Eye (tissue), 1 donor: ENCODE data around the gene CASZ1.

Source experiments
- DNase-seq: peaks from one replicate; pipeline ENCODE4 v3.0.0-alpha.2; 2015

The CASZ1 gene

DNA sequence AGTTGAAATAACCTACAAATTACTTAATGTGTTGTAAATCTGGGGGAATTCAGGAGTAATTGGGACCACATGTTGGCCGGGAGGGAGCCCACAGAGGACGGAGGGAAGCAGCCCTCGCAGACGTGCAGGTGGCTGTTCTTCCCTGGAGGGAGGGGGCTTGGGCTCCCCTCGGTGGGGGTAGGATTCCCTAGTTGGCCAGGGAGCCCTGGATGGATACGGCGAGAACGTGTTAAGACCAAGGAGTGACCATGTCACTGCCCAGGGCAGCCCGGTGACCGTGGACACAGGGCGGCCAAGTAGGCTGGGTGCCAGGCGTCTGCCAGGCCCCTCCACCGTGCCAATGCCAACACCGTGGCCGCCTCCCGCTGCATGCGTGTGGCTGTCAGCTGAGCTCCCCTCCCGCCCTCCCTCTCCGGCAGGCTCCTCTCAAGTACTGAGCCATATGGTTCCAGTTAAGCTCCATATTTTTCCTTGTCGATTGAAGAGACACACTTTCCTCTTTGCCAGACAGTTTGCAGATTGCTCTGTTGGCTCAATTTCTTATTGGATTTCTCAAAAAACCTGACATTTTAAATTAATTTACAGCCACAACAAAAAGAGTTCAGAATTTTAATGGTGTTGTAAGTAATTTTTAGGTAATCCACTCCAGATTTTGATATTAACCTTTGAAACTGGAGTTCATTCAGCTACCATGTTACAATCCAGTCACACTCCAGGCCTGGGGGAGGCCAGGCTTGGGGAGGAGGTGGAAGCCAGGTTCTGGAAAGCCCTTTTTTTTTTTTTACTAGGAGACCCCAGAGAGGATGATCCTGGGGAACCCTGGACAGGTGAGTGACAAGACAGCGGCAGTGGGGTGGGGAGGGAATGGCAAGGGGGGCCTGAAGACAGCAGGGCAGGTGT is 71.2 kb downstream of the CASZ1 start:
- peak; percentile 88 for DNase-seq

DNA sequence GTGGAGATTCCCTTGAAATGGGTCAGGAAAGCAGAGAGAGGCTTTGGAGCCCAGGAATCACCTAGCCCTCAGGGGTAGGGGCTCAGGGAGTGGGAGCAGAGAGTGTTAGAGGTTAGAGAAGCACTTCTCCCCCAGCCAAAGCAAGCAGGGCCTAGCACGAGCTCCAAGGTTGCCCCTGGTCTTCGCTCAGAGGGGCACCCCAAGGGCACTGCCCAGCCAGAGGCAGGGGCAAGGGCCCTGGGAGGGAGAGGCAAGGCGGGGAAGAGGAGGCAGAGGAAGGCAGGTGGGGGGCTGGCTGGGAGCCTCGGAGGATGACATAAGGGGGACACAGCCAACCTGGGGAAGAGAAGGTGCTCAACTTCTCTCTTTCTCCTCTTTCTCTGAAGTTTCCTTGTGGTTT is 71.9 kb downstream of the CASZ1 start:
- no peak for DNase-seq

DNA sequence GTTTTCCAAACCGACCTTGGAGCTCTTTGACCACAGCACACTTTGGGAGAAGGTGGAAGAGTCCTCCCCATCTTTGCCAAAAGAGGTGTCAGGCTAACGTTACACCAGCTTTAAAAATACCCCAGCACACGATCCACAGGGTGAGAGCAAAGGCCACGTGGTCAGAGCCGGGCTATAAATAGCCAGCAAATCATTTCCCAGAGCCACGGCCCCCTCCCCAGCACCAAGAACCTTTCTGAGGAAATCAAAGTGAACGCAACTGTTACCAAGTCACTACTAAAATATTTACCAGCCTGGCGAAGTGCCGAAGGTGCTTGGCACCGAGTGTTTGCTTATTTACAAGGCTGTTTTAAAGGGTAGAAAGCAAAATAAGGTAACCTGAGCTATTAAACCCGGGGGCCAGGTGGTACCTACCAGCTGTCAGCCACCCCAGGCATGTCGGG is 72.4 kb downstream of the CASZ1 start:
- DNase-seq, result no peak

DNA sequence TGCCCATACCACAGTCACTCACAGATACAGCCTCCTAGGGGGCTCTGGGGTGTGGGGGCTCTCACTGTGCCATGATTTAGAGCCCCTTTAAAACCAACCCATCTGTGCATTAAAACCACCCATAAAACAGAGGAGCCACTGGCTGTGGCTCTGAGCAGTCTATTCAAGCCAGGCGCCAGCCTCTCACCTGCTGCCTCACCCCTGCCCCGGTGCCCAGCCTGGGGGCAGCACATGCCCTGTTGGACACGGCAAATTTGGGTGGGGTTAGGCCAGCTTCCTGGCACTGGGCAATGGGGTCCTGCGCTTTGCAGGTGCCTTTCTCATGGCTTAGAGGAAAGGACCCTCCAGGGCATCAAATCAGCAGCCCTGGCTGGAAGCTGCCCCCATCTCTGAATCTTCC is 73.1 kb downstream of the CASZ1 start:
- no peak for DNase-seq

DNA sequence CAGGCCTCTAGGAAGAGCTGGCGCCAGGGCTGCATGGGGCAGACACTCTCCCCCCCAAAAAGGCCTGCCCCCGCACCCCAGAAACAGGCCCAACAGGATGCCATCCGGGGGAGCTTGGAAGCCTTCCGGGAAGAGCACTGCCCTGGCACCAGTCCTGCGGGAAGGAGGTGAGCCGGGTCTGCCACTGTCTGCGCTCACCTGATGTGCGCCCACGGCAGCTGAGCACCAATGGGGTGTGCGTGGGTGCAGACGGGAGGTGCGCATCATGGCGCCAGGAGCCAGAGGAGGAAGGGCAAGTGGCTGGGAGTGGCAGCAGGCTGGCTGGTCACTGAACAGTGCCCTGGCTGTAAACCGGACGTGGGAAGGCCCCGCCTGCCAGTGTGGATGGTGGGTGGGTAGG is 73.6 kb downstream of the CASZ1 start:
- DNase-seq, result no peak

DNA sequence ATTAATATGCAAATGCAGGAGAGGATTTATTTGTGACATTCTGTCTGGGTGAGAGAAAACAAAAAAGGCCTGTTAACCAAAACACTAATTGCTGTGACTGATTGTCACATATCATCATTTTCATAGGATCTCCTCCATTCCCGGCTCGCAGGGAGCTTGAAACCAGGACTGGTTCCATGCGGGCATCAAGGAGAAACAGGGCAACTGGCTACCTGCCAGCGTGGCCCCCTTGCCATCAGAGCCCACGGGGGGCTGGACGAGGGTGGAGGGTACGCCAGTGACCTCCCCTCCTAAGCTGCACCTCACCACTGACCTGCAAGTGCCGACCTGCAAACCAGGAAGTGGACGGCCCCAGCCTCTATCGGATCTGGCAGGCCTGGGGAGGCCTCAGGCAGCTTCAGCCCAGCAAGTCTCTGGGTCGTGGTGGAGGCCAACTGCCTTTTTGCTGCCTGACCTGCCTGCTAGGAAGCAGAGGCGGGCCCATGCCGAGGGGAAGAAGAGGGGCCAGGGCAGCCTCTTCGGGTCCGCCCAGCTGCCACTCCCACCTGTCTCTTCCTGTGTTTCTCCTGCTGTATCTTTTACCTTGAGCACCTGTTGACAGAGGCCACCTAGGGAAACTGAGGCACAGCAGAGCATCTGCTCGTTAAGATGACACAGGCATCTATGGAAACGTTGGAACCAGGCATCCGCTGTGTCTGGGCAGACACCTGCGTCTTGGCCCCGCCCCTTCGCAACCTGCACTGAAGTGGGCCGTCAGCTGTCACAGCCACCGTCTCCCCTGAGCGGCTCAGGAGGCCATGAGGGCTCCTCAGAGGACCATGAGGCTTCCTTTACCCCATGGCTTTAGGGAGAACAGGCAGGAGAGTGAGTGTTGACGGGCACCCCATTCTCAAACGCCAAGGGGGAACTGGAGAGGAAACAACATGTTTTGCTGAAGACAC is 74.8 kb downstream of the CASZ1 start:
- no peak for DNase-seq

DNA sequence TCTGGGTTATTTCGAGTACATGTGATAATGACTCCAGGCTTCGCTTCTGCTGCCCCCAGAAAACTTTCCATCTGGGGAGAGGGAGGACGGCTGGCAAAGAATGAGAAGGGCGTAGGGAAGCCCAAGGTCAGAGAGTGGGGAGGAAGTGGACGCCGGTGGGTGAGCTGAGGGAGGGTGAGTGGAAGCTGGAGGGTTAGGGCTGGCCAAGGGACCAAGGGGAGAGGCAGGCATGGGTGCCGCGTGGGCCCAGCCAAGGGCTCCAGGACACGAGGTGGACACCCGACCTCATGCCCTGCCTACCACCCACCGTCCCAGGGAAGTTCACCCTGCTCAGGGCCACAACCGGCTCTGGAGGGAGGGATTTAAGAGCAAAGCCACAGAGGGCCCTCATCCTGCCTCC is 75.8 kb downstream of the CASZ1 start:
- DNase-seq, result no peak

DNA sequence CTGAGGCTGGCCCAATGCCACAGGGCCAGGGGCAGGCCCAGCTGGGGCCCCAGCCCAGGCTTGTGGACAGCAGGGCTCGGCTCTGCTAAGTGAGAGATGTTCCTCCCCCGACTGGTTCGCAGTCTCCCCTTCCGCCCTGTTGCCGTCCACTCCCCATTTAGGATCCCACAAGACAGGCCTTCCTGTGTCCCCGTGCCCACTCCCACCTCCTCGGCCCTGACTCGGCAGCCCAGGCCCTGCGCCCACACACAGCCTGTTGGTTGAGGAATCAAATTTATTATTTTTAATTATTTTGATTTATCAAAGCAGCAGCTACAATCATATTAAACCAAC is 78.4 kb downstream of the CASZ1 start:
- no peak for DNase-seq

DNA sequence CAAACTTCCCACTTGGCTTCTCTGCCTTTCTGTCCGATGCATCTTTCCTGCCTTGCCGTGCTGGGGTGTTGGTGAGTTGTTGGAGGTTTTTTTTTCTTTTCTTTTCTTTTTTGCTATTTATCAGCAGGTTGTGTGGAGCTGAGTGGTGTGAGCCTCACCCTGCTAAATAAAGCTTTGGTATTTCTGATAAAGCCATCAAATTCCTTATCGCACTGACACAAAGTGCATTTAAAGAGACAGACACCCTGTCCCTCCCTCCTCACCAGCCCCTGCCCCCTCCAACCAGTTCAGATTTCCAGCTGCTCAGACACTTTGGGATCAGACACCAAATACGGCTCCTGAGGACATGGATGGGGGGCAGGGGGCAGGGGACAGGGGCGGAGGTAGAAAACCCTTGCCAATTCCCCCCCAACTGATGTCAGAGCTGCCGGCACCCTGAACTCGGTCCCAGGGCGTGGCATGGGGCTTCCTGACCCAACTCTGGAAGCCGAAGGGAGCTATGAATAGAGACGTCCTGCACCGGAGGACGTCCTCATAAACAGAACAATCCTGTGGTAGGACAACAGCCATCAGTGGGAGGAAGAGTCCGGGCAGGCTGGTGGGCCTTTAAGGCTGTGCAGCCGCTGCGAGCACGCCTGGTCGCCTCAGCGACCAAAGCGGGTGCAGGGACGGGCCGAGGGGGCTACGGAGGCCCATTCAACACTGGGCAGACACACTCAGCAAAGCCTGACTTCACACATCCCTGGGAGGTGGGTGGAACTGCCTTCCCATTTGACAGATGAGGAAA is 79.0 kb downstream of the CASZ1 start:
- no peak for DNase-seq

DNA sequence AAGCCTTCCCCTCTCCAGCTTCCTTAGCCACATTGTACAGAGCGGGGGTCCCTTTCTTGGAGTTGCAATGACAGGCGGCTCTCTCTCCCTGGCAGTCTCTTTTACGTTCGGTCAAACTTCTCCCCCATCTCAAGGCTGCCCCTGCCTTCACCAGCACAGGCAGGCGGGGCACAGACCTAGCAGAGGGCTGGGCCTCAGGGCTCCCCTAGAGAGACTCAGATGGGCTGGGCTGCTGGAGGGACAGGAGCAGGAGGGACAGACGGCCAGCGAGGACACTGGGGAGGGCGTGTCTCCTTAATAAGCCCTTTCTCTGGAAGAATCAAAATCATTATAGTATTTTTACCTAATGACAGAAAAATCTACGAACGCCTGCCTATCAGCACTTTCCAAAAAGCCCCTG is 79.6 kb downstream of the CASZ1 start:
- no peak for DNase-seq

DNA sequence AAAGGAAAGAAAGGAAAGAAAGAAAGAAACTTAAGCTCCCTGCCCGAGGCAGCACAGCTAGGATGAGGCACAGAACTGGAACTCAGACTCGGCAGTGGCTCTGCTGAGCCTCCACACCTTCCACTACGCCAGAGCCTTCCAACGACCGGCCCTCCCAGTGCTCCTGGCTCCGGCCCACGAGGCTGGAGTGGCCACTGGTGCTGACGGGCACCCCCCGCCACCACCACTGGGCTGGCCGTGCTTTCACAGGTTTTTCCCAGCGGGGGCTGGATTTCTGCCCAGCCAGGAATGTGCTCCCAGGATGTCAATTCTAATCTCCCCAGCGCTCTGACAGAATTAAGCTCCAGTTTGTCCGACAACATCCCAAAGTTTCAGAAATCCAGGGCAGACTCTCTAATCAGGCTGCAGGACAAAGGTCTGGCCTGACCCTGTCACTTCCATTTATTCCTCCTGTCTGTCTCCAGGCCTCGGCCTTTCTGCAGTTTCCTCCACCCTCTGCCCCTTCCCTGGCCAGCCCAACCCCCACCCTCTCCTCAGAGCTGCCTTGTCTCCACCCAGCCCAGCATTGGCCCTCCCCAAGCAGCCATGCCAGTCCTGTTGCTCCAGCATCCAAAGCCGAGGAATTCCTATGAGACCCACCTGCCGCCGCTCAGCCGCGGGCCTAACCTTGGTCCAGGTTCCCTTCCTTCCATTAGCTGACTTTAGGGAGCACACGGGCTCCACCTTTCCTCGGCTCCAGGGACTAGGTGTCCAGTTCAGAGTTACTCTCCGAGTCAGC is 81.9 kb downstream of the CASZ1 start:
- peak; percentile 96 for DNase-seq

DNA sequence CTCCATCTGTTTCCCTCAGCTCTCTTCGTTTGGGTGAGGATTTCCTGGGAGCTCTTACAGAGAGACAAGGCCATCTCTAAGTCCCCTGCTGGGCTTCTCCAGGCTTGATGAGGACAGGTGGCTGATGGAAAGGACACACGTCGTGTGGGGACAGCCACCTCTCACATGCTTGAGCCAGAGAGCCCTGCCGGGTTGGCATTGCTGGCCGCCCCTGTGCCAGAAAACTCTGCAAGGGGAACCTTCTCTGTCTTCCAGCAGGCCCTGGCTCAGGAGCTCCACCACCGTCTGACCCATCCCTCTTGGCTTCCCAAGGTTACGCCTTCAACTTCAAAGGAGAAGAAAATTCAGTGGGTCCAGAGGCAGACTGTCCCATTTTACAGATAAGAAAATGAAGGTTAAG is 82.8 kb downstream of the CASZ1 start:
- DNase-seq, result no peak

DNA sequence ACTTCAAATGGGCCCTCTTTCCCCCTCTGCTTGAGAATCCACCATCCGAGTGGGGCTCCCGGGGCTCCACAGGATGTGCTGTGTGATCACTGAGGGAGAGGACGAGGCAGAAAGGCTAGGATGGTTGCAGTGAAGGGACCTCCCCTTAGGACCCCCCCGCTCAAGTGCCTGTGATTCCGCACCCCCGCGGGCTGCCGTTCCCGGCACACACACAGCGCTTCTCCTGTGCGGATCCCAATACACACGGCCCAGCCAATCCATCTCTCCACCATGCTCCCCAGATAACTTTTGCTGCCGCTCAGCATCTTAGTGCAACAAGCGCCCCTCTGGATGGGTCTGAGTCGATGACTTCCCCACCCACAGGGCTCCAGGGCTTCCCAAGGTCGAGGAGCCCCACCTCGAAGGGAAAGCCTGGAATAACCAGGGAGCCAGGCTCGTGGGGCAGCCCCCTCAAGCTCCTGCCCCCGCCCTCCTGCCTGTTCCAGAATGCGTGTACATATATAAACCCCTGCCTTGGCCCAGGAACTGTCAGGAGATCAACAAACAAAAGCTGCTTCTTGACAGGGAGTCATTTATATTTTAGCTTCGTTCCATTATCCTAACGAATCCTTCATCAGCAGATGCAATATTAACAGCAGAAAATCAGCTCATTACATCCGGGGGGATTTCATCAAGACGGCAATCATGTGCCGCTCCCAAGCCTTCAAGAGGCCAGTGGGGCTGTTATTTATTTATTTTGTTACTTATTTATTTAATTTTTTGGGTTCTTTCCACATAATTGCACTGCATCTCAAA is 83.7 kb downstream of the CASZ1 start:
- no peak for DNase-seq

DNA sequence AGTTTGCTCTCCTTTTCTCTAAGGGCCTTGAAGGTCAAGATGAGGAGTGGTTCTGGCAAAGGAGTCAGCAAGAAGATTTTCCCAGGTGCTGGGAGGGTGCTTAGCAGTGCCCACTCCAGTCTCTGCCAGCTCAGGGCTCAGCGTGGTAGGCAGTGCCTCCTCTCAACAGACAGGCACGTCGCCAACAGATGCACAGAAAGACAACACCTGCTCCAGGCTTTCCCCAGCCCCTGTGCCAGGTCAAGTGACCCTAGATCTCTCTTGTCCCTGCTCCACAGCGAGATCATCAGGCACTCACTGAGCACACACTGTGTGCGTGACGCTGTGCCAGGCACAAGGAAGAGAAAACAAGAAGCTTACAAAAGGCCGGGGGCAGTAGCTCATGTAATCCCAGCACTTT is 86.0 kb downstream of the CASZ1 start:
- DNase-seq, result no peak

DNA sequence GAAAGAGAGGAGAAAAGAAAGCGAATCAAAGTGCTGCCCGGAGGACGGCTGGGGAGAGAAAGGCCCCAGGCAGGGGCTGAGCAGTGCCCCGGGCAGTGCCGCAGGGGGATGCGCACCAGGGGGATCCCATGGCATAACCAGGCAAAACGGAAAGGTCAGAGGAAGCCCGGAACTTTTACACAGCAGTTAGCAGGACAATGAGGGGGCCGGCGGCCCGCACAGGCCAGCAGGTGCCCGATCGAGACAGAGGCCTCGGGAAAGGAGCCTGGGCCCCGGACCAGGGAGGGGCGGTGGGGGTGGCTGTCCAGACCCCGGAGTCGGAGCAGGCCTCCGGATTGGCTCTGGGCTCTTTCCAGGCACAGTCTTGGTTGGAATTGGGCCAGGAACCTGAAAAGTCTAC is 86.8 kb downstream of the CASZ1 start:
- DNase-seq, result no peak

DNA sequence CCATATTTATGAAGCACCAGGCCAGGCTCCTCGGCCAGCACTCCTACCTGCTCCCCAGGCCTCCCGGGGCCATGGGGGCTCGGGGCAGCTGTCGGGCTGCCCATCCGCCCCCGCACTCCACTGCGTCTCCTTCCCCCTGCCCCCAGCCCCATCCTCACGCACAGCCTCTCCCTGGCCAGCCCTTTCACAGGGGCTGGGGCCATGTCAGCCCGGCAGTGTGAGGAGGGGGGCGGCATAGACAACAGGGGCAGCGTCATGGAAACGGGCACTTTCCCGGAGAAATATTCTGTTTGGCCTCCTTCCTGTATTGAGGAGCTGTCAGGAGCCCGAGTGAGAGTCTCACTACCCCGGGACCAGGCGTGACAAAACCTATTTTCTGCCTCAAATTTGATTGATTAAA is 87.3 kb downstream of the CASZ1 start:
- DNase-seq, result peak; percentile 85

DNA sequence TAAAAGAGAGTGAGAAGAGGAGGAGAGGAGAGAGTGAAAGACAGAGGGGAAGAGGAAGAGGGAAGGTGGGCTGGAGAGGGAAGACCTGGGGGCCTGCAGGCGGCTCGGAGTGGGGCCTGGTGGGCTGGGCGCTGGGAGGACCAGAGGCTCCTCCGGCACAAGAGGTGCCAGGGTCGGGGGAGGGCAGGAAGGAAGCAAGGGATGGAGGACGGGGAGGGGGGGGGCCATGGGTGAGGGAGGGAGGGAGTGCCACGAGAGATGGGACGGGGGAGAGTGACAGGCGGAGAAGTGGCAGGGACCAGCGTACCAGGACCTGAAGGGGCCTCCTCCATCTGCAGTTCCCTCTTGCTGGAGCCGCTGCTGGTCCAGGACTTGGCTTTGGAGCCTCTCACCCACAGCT is 87.7 kb downstream of the CASZ1 start:
- DNase-seq, result peak; percentile 59

DNA sequence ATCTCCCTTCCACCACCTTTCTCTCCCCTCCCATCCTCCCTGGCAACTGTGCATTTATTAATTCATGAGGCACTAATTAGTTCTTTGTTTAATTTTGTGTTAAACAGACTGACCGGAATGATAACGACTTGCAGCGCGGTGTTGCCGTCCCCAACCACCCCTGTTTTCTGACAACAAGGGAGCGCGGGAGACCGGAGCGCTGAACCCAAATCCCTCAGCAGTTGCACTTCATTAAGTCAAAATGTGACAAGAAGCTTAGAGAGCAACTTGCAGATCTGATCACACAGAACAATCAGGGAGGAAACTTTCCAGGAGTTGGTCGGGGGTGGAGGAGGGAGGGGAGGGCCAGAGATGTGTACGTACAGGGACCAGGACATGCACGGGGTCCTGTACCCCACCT is 89.2 kb downstream of the CASZ1 start:
- DNase-seq, result peak; percentile 39

DNA sequence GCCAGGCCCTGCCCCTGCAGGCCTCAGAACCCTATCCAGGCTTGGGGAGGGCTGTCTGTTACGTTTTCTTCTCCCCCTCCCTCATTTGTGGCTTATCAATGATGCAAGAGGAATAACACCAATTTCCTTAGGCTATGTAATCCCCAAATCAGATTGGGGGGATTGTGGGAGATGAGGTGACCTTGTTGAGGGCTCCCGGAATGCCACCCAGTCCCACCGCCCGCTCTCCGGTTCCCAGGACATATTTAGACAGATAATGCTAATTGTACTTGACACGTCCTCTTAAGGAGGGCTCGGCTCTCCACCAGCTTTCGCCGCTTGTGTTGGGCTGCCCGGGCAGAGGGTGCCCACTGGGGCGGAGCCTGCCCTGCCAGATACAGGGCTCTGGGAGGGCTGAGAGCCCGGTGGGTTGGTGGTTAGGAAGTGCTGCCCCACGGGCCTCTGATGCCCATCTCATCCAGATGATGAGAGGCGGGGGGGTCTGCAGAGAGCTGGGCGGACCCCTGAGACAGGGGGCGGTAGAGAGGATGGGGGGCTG is 90.0 kb downstream of the CASZ1 start:
- DNase-seq, result peak; percentile 65

DNA sequence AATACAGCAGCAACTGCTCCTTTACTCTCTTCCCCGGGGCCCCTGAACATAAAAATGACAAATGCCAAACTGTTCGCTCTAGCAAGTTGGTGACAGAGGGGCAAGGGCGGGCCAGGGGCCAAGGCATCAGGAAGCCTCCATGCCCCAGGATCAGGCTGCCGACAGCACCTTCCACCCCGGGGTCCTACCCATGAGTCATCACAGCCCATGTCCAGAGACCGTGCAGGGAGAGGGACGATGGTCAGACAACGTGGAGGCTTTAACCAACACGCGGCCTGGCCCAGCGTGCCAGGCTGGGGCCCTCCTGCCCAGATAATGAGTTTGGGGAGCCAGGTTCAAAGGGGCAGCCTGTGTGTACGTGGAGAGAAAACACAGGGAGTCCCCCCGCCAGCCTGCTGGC is 90.5 kb downstream of the CASZ1 start:
- DNase-seq, result no peak

DNA sequence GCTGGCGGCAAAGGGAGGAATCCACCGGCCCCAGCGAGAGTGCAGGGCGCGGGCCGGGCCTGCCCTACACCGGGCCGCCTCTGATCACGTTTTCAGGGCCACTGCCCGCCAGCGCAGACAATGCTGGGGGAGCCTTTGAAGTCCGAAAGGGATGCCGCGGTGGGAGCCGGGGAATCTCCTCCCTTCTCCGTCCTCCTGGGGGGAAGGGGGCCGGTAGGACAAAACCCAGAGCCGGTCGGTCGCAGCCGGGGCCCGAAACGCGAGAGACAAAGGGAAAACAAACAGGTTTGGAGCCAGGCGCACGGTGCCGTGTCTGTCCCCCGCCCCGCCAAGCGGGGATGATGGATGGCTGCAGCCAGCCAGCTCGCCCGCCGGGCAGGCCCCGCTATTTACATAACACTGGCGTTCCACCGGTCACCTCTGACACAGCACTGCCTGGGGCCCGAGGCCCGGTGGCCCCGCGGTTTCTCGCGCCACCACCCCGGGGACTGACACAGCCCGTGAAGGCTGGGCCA is 92.0 kb downstream of the CASZ1 start:
- DNase-seq, result peak; percentile 78
